HEK293T (cell line): ENCODE data around the gene STK36.

Experiments
- CTCF ChIA-PET: fragments of 350-600 bp; formaldehyde crosslinking; extraction: SDS; loops from one replicate; lab custom pipeline; 2021; ENCODE audit warnings: antibody characterized with exemption, inconsistent platforms; lab: Yijun Ruan, JAX
- POLR2A ChIA-PET: fragments of 350-600 bp; formaldehyde crosslinking; extraction: SDS; loops from one replicate; lab custom pipeline; 2020; ENCODE audit warnings: antibody characterized with exemption, inconsistent platforms; lab: Yijun Ruan, JAX
- DNase-seq: peaks from one replicate; pipeline ENCODE4 v3.0.0; 2012; ENCODE audit warnings: mixed read lengths; ENCODE audit errors: extremely low spot score
- ARNT ChIP-seq: fragments of 450-650 bp; IDR thresholded peaks from 2 replicates; pipeline ENCODE4 v1.6.1; 2017; ENCODE audit warnings: mild to moderate bottlenecking
- BHLHE40 ChIP-seq: fragments of 450-650 bp; IDR thresholded peaks from 2 replicates; pipeline ENCODE4 v1.6.1; 2016; ENCODE audit warnings: mild to moderate bottlenecking, moderate library complexity, borderline replicate concordance
- CTBP1 ChIP-seq: fragments of 450-650 bp; IDR thresholded peaks from 2 replicates; pipeline ENCODE4 v1.6.1; 2016; ENCODE audit warnings: borderline replicate concordance
- ELF4 ChIP-seq: fragments of 450-650 bp; IDR thresholded peaks from 2 replicates; pipeline ENCODE4 v1.6.1; 2017; ENCODE audit warnings: antibody characterized with exemption
- FOXA1 ChIP-seq: fragments of 450-650 bp; IDR thresholded peaks from 2 replicates; pipeline ENCODE4 v1.6.1; 2016; ENCODE audit warnings: mild to moderate bottlenecking
- FOXK2 ChIP-seq: fragments of 450-650 bp; IDR thresholded peaks from 2 replicates; pipeline ENCODE4 v1.6.1; 2016; ENCODE audit warnings: mild to moderate bottlenecking
- FOXM1 ChIP-seq: fragments of 450-650 bp; IDR thresholded peaks from 2 replicates; pipeline ENCODE4 v1.6.1; 2017; ENCODE audit warnings: mild to moderate bottlenecking, borderline replicate concordance
- HDGF ChIP-seq: fragments of 450-650 bp; IDR thresholded peaks from 2 replicates; pipeline ENCODE4 v1.6.1; 2017; ENCODE audit warnings: antibody characterized with exemption, borderline replicate concordance
- L3MBTL2 ChIP-seq: fragments of 450-650 bp; conservative IDR thresholded peaks from 2 replicates; pipeline ENCODE4 v1.6.1; 2016; ENCODE audit warnings: mild to moderate bottlenecking
- LEF1 ChIP-seq: fragments of 450-650 bp; IDR thresholded peaks from 2 replicates; pipeline ENCODE4 v1.6.1; 2017; ENCODE audit warnings: mild to moderate bottlenecking, borderline replicate concordance
- NFRKB ChIP-seq: fragments of 450-650 bp; IDR thresholded peaks from 2 replicates; pipeline ENCODE4 v1.6.1; 2016; ENCODE audit warnings: mild to moderate bottlenecking, moderate library complexity
- SP1 ChIP-seq: fragments of 450-650 bp; IDR thresholded peaks from 2 replicates; pipeline ENCODE4 v1.6.1; 2017
- SUZ12 ChIP-seq: fragments of 450-650 bp; IDR thresholded peaks from 2 replicates; pipeline ENCODE4 v1.6.1; 2016; ENCODE audit warnings: mild to moderate bottlenecking
- TARDBP ChIP-seq: fragments of 450-650 bp; IDR thresholded peaks from 2 replicates; pipeline ENCODE4 v1.6.1; 2016
- ZNF384 ChIP-seq: fragments of 450-650 bp; IDR thresholded peaks from 2 replicates; pipeline ENCODE4 v1.6.1; 2016
- TF ChIP-seq, protein P1 (sequence below): fragments of 450-650 bp; IDR thresholded peaks from 2 replicates; pipeline ENCODE4 v1.6.1; 2016

STK36 gene

DNA sequence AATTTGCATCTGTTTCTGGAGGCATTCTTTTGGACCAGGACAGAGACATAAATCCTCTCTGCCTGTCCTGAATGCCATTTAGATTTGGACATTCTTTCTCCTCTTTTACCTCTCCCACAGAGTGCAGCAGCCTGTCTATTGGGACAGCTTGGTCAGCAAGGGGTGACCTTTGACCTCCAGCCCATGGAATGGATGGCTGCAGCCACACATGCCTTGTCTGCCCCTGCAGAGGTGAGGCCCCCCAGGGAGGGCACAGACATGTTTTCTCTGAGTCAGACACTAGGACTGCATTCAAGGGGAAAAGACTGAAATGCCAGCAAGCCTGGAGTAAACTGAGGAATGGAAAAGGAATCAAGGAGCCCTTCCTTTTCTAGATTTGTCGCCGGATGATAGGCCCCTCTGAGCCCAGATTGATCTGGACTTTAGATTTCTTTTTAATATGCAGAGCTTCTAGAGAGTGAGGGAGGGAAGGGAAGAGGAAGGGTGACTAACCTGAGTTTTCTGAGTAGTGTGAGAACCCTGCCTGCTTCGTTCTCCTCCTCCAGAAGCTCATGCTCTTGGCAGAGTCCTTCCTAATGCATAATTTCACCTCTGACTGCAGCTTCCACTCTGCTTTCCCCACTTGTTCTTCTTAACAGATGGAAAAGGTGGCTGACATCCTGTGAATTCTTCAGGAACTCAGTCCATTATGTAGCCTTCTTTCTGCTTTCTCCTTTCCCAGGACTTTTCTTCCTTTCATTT is 22.7 kb downstream of the STK36 start:
- ChIA-PET POLR2A (no interaction called here), CTCF (interaction anchor here (0.9 kb wide), 1 partner anchor 16 kb away, joined by 3 read pairs; the partner anchor contains the start of gene TTLL4)
- no peak for TF ChIP-seq TARDBP
- TF ChIP-seq LEF1 = no peak
- TF ChIP-seq ARNT = no peak
- no peak for TF ChIP-seq SP1
- no peak for TF ChIP-seq FOXK2
- no peak for TF ChIP-seq HDGF
- no peak for TF ChIP-seq SUZ12
- TF ChIP-seq FOXM1 = no peak
- no peak for TF ChIP-seq NFRKB
- TF ChIP-seq FOXA1 = no peak
- TF ChIP-seq ZNF384 = no peak
- TF ChIP-seq, protein P1, sequence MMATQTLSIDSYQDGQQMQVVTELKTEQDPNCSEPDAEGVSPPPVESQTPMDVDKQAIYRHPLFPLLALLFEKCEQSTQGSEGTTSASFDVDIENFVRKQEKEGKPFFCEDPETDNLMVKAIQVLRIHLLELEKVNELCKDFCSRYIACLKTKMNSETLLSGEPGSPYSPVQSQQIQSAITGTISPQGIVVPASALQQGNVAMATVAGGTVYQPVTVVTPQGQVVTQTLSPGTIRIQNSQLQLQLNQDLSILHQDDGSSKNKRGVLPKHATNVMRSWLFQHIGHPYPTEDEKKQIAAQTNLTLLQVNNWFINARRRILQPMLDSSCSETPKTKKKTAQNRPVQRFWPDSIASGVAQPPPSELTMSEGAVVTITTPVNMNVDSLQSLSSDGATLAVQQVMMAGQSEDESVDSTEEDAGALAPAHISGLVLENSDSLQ = no peak
- no peak for TF ChIP-seq BHLHE40
- TF ChIP-seq CTBP1 = no peak
- no peak for TF ChIP-seq L3MBTL2
- no peak for TF ChIP-seq ELF4
- no peak for DNase-seq

DNA sequence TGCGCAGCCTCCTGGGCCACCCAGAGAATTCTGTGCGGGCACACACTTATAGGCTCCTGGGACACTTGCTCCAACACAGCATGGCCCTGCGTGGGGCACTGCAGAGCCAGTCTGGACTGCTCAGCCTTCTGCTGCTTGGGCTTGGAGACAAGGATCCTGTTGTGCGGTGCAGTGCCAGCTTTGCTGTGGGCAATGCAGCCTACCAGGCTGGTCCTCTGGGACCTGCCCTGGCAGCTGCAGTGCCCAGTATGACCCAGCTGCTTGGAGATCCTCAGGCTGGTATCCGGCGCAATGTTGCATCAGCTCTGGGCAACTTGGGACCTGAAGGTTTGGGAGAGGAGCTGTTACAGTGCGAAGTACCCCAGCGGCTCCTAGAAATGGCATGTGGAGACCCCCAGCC is 27.0 kb downstream of the STK36 start:
- POLR2A ChIA-PET = interaction anchor here (0.5 kb wide), 1 partner anchor 580 kb away, joined by 3 read pairs; no protein-coding TSS in a partner anchor
- CTCF ChIA-PET = no interaction called here
- TF ChIP-seq, protein P1 = no peak
- TF ChIP-seq SUZ12 (no peak), TARDBP (no peak)
- no peak for DNase-seq

DNA sequence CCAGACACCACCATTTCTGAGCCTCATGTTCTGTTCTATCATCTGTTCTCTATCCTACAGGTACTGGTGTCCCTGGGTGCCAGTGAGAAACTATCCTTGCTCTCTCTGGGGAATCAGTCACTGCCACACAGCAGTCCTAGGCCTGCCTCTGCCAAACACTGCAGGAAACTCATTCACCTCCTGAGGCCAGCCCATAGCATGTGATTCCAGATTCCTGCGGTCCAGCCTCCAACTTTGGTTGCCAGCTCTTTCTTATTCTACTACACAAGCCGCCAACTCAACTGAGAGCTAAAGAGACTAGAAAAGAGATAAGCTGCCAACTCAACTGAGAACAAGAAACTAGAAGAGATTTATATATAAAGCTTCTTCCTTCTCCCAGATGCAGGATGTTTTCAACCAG is 29.9 kb downstream of the STK36 start:
- TF ChIP-seq HDGF (no peak), FOXA1 (no peak), CTBP1 (no peak), NFRKB (no peak), TARDBP (no peak), L3MBTL2 (no peak), SUZ12 (no peak), SP1 (no peak), ELF4 (no peak), FOXK2 (no peak), ZNF384 (no peak), LEF1 (no peak)
- TF ChIP-seq, protein P1 = no peak
- ChIA-PET CTCF (no interaction called here), POLR2A (interaction anchor here (0.8 kb wide), 1 partner anchor 8 kb away, joined by 3 read pairs; no protein-coding TSS in a partner anchor)
- no peak for DNase-seq

DNA sequence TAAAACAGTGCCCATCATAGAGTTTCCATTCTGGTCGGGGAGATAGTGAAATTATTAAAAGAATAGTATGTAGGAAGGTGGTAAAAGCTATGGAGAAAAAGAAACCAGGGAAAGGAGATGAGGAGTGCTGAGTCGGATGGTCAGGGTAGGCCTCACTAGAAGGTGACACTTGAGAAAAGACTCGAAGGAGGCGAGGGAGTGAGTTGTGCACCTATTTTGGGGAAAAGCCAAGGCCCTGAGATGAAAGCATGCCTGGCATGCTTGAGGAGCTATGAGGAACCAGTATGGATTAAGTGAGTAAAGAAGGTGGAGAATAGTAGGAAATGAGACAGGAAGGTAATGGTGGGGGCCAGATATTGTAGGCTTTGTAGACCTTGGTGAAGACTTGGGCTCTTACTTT is 31.5 kb downstream of the STK36 start:
- TF ChIP-seq FOXK2 = no peak
- TF ChIP-seq TARDBP = no peak
- TF ChIP-seq FOXA1 = no peak
- no peak for TF ChIP-seq LEF1
- no peak for TF ChIP-seq NFRKB
- no peak for TF ChIP-seq BHLHE40
- no peak for TF ChIP-seq ELF4
- no peak for TF ChIP-seq ARNT
- no peak for TF ChIP-seq CTBP1
- TF ChIP-seq FOXM1 = no peak
- no peak for TF ChIP-seq L3MBTL2
- TF ChIP-seq HDGF = no peak
- no peak for TF ChIP-seq ZNF384
- TF ChIP-seq SUZ12 = no peak
- TF ChIP-seq, protein P1 = no peak
- no peak for TF ChIP-seq SP1
- POLR2A ChIA-PET = no interaction called here
- DNase-seq = no peak
- CTCF ChIA-PET = no interaction called here

DNA sequence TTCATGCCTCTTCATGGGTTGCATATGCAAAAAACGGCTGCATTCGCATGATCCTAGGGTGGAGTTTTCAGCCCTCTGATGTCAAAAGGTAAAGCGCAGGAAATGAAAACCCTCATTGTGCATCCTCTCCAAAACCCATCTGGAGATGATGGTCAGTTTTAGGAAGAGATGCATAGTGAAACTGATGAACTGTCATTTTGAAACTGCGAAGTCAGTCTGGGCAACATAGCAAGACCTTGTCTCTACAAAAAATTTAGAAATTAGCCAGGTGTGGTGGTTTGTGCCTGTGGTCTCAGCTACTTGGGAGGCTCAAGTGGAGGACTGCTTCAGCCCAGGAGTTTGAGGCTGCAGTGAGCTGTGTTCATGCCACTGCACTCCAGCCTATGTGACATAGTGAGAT is 36.2 kb downstream of the STK36 start:
- POLR2A ChIA-PET = no interaction called here
- CTCF ChIA-PET = interaction anchor here (0.8 to 1.1 kb wide), 2 partner anchors 11 to 21 kb away, joined by 3 read pairs; no protein-coding TSS in a partner anchor
- no peak for DNase-seq
- TF ChIP-seq, protein P1 = no peak
- no peak for TF ChIP-seq LEF1
- TF ChIP-seq SP1 = no peak
- TF ChIP-seq SUZ12 = no peak
- TF ChIP-seq BHLHE40 = no peak
- TF ChIP-seq FOXM1 = no peak
- no peak for TF ChIP-seq FOXA1
- no peak for TF ChIP-seq ARNT
